NCI-H2196 treated with DMSO at 0.1 percent for 48 hours (cell line): ENCODE data around the gene FPGS.

Source experiments
- DNase-seq: peaks from one replicate; lab custom pipeline; 2025; ENCODE audit not compliant: unreplicated experiment; lab: John Stamatoyannopoulos, UW

FPGS gene

GRCh38 chr9:127786773-127787104 is 15.9 kb upstream of the FPGS start:
- no peak for DNase-seq

GRCh38 chr9:127788337-127789011 is 14.2 kb upstream of the FPGS start:
- DNase-seq: no peak

- DNase-seq: no peak
Measured at GRCh38 chr9:127789179-127789578, 13.5 kb upstream of the FPGS start.

GRCh38 chr9:127790094-127790855 is 12.4 kb upstream of the FPGS start:
- no peak for DNase-seq

GRCh38 chr9:127791085-127791484 is 11.6 kb upstream of the FPGS start:
- no peak for DNase-seq

GRCh38 chr9:127792417-127793031 is 10.2 kb upstream of the FPGS start:
- DNase-seq: no peak

GRCh38 chr9:127793093-127793708 is 9.5 kb upstream of the FPGS start:
- DNase-seq: no peak

- no peak for DNase-seq
Measured at GRCh38 chr9:127794001-127794791, 8.5 kb upstream of the FPGS start.

- DNase-seq: peak; percentile 49
Measured at GRCh38 chr9:127796225-127796813, 6.4 kb upstream of the FPGS start.

- DNase-seq: no peak
Measured at GRCh38 chr9:127796852-127797370, 5.8 kb upstream of the FPGS start.

GRCh38 chr9:127801955-127802575 is 617 bp upstream of the FPGS start:
- DNase-seq: no peak

GRCh38 chr9:127803507-127804352 is 1.0 kb downstream of the FPGS start:
- no peak for DNase-seq

GRCh38 chr9:127805620-127806019 is 2.9 kb downstream of the FPGS start:
- no peak for DNase-seq

GRCh38 chr9:127806871-127807270 is 4.2 kb downstream of the FPGS start:
- no peak for DNase-seq

GRCh38 chr9:127808347-127809001 is 5.8 kb downstream of the FPGS start:
- no peak for DNase-seq

GRCh38 chr9:127809002-127809539 is 6.4 kb downstream of the FPGS start:
- DNase-seq: no peak

- DNase-seq: peak; percentile 34
Measured at GRCh38 chr9:127809540-127810377, 7.1 kb downstream of the FPGS start.
